GM18909 (cell line): ENCODE data around the gene RFXANK.
"Not testable (repeated sequence)": the region's sequence is repeated elsewhere in the genome, so short reads cannot be mapped to it uniquely, and the experiment has no call there.

ENCODE experiments used
- ATAC-seq: cut with Tn5 transposase; IDR thresholded peaks from one replicate; pipeline ENCODE4 v1.9.1; 2021; ENCODE audit warnings: mild to moderate bottlenecking; ENCODE audit not compliant: unreplicated experiment, poor library complexity

The RFXANK gene

GRCh38 chr19:19192078-19192882, at the start of gene RFXANK, which contains the start of gene BORCS8:
Gene RFXANK, plus strand, starts transcription at chr19:19192258. Its CDS starts 1,689 bp downstream, at chr19:19193947.
Gene BORCS8, minus strand, starts transcription at chr19:19192152. Its CDS starts 35 bp downstream, at chr19:19192117.
- ATAC-seq: peak; percentile 89

DNA sequence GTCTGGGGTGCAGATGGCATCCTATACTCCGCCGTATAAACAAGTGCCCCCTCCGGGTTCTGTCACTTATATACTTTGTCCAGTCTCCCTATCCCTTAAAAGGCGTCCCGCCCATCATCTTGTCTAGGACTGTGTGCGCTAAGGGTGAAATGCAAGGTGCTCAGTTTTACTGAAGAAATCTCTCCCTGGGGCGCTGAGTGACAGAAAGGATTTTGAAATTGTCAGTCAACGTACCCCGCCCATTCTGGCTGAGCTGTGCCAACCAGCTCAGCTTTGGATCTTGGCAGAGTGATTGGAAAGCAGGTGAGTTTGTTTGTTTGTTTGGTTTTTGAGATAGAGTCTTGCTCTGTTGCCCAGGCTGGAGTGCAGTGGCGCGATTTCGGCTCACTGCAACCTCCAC, 49.7 kb upstream of the RFXANK start:
- no peak for ATAC-seq

GRCh38 chr19:19145281-19145680, 46.8 kb upstream of the RFXANK start:
- no peak for ATAC-seq

GRCh38 chr19:19145684-19146608, 46.1 kb upstream of the RFXANK start:
- ATAC-seq: no peak

- ATAC-seq: no peak
These were observed 45.2 kb upstream of the RFXANK start for GRCh38 chr19:19146865-19147264.

DNA sequence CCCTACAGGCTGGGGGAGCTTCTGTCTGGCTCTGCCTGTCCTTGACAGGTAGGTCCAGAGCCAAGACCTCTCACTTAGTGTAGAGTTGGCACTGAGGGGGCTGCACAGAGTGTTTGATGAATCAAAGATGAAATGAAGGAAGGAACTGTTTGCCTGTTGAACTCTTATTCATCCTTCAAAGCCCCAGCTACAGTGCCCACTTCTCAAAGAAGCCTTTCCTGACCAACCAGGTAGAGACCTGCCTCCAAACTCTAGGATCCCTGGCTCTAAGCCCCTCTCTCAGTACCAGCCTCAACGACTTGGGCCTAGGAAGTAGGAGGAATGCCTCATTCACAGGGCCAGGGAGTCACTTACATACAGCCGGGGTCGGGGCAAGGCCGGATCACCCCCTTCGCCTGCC, 44.7 kb upstream of the RFXANK start:
- ATAC-seq: no peak

DNA sequence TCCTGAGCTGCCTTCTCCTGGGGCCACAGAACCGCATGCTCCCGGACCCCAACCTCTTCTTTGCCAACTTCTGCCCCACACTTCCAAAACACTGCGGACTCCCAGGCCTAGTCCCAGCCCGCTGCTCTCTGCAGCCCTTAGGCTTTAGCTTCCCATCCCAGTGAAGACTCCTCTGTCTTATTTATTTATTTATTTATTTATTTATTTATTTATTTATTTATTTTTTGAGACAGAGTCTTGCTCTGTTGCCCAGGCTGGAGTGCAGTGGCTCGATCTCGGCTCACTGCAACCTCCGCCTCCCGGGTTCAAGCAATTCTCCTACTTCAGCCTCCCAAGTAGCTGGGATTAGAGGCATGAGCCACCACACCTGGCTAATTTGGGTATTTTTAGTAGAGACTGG, 43.6 kb upstream of the RFXANK start:
- ATAC-seq: not testable (repeated sequence)

DNA sequence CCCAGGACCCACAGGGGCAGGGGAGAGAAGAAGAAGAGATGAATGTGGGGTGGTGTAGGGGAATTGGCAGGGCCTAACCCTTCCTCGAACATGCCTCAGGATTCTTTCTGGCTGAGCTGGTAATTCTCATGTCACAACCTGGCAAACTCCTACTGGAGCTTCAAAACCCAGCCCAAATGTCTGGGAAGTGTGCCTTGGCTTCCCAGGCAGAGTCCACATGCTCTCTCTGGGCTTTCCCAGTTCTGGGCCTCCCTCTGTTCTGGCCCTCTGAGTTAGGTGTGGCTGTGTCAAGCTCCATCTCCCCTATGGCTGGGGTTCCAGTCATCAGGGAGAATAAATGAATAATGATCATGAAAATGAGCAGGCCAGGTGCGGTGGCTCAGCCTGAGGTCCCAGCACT, 42.6 kb upstream of the RFXANK start:
- no peak for ATAC-seq

- peak; percentile 43 for ATAC-seq
These were observed 40.6 kb upstream of the RFXANK start for GRCh38 chr19:19151418-19151817.

GRCh38 chr19:19152668-19153384, 39.2 kb upstream of the RFXANK start:
- no peak for ATAC-seq

- no peak for ATAC-seq
These were observed 37.1 kb upstream of the RFXANK start for GRCh38 chr19:19154768-19155494.

DNA sequence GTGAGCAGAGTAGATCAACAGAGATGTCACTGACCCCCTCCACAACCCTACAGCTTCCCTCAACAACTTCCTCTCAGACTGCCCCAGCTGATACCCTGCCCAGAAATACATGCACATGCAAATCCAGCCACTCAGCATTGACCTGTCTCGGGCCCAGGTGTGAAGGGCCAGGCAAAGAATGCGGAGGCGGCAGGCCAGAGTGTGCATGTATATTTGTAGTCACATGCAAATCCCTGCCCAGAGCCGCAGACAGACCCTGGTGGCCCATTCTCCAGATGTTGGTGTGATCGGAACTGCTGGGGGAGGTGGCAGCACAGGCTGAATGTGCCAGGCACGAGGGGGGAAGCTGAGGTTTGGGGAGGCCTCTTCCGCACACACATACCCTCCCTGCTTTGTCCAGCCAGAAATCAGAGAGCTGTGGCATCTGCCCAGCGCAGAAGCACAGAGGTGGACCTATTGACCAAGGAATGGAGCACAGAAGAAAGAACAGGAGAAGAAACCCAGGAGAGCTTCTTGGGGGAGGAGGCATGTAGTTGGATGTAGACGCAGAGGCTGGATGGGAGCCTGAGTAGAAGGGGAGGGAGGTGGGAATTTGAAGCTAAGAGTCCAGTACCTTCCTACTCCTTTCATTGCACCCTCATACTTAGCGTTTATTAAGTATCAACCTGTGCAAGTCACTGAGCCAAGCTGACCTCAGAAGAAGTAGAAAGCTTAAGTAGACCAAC, 36.4 kb upstream of the RFXANK start:
- ATAC-seq: peak; percentile 77

DNA sequence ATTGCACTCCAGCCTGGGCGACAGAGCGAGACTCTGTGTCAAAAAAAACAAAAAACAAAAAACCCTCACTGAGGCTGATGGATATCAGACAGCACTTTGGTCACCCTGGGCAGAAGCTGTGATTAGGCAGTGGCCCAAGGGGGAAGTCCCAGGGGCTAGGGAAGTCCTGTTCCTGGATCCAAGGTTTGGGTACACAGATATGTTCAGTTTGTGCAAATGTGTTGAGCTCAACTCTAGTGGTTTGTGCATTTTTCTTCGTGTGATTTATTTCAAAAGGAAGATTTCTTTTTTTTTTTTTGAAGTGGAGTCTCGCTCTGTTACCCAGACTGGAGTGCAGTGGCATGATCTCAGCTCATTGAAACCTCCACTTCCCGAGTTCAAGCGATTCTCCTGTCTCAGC, 34.2 kb upstream of the RFXANK start:
- ATAC-seq: no peak

DNA sequence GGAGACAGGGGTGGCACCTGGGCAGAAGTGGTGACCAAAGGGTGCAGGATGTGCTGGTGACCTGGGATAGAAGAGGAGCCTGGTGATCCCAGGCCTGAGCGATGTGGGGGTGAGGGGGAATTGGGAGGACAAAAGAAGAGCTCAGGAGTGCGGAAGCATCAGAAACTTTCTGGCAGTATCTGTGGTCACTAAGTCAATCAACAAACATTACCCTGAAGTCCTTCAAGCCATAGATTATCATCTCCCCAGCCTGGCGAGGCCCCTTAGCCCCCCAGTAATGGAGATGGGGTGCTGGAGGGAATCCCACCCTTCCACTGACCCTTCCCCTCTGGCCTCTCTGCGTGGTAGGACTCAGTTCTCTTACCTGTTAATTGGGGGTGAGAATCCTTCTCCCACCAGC, 32.5 kb upstream of the RFXANK start:
- no peak for ATAC-seq

DNA sequence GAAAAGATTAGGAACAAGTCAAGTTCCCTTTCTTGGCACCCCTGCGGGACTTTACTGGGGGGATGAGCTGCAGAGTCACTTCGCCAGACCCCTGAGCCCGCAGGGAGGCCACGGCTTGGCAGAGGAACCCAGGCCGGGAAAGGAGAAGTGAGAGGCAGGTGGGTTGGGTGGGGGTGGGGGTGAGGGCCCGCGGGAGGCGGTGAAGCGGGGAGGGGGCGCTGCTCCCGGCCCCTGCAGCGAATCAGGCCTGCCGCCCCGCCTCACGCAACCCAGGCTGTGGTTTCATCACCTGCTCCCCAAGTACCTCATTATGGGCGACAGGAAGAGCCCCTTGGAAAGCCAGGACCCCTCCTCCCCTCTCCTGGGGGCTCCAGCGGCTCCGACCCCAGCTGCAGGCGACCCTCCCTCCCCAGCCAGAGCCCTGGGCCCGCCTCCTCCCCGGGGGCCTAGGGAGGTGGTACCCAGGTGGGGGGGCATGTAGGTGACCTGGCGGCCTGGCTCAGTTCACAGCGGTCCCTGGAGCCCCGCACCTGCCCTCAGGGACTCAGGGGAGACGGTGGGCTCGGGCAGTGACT, 31.5 kb upstream of the RFXANK start:
- ATAC-seq: no peak

- no peak for ATAC-seq
These were observed 29.6 kb upstream of the RFXANK start for GRCh38 chr19:19162495-19162894.

GRCh38 chr19:19165396-19165795, 26.7 kb upstream of the RFXANK start:
- ATAC-seq: no peak

- no peak for ATAC-seq
These were observed 24.4 kb upstream of the RFXANK start for GRCh38 chr19:19167612-19168011.
